Right ventricle myocardium inferior (tissue), 1 donor: Measurements from ENCODE around the gene MC4R. TPM values are rescaled to one million over a fixed set of nuclear protein-coding genes. Genes with fewer than 3 reads are reported as not detected.

Source experiments
- ATAC-seq: fragments of 200-7000 bp; cut with Tn5 transposase; one replicate; pipeline ENCODE4 v1.9.1; 2020; ENCODE audit warnings: mild to moderate bottlenecking, moderate library complexity
- DNase-seq: peaks from one replicate; pipeline ENCODE4 v3.0.0; 2021; ENCODE audit errors: missing footprints
- intact Hi-C: fragments of 100-400 bp; cut with DNase I; formaldehyde crosslinking; loops from one replicate; pipeline ENCODE4 v1.11.0; 2022
- total RNA-seq: library from RNA; stranded (reverse); fragmentation: NEBNext Ultra II Directional; extraction: Animal tissue kit (Norgen Biotek cat#: 25700); gene quantifications from one replicate; pipeline ENCODE4 v1.2.1, GENCODE V29; 2021
- donor health status: DM: no; HTN: yes; CAD: no; lungs with severe emphysema.

The MC4R gene
- total RNA-seq, 1 donor from 2014 or later, result not detected

DNA sequence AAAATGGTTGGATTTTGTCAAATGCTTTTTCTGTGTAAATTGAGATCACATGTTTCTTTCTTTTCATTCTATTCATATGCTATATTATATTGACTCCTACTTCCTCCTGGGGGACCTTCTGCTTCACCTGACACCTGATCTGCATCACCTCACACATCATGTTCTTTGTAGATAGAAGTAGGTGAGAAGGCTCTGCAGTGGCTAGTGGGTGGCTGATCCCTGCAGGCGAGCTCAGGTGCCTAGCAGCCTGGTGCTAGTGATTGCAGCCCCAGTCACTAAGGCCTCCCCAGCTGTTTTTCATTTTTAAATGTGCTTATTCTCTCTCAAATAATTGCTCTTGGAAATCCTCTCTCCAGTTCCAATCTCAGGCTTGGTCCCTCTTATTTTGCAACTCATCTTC, 33.6 kb downstream of the MC4R start:
- intact Hi-C loops, result no loop called here
- no peak for DNase-seq
- no peak for ATAC-seq

DNA sequence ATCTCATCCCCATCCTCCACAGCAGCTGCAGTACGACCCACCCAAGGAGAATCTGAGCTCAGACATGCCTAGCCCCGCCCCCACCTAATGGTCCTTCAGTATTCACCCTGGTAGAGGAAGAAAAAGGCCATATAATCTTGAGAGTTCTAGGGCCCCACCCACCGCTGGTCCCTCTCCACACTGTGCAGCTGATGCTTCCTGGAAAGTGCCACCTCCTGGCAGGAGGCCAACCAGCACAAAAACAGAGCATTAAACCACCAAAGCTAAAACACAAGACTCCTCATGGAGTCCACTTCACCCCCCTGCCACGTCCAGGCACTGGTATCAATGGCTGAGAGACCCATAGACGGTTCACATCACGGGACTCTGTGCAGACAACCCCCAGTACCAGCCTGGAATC, 40.7 kb downstream of the MC4R start:
- intact Hi-C loops, result no loop called here
- ATAC-seq (no peak), DNase-seq (no peak)

DNA sequence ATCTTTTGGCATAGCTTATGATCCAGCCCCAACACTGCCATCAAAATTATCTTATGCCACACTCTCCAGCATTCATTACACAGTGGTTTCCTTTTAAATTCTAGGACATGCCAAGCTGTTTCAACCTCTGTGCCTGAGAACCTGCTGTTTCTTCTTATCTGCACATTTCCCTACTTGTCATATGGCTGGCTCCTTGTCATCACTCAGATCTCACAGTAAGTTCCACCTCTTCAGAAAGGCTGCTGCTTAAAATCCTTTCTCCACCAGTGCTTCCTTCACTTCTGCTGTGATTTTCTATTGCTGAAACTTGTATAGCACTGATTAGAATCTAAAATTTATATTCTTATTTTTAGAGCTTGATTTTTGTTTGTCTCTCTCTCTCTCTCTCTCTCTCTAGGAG, 43.4 kb downstream of the MC4R start:
- intact Hi-C loops, result no loop called here

DNA sequence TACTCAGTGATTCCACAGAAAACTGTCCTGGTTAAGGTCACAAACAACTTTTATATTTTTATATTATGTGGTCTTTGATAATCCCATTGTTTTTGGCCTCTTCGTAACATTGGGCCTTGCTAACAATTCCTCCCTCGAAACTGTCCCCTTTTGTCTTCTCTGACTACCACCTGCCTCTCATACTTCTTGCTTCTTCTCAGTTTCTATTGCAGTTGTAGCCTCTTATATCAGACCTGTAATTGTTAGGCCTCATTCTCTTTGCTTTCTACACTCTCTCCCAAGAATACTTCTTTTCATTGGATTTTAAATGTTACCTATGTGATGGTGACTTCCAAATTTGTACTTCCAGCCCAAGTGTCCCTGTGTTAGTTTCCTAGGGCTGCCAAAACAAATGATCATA, 44.7 kb downstream of the MC4R start:
- DNase-seq (no peak), ATAC-seq (no peak)
- intact Hi-C loops, result no loop called here

More for the DNA sequence above, 43.4 kb downstream of the MC4R start:
- ATAC-seq, result no peak
- no peak for DNase-seq

DNA sequence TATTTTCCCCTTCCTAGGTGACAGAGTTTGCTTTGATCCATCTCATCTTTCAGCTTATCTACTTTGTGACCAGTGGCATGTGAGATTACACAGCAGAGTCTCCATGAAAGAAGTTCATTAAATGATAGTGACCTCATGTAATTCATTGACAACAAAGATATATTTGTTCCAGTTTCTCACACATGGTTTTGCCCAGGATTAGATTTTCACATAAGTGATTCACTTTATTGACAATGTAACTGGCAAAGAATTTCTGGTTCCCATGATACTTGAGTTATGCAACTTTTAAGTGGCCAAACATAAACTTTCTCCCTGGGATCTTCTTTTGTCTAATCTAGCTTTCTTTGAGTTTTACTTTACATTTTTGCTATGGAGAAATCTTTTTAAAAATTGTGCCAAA, 50.0 kb downstream of the MC4R start:
- intact Hi-C loops, result no loop called here
- DNase-seq (no peak), ATAC-seq (no peak)
